HepG2 (cell line): ENCODE data around the gene GABRP.

Source experiments
- BCL6 ChIP-seq: IDR thresholded peaks from 2 replicates; pipeline ENCODE4 v1.6.1; 2016; ENCODE audit warnings: missing genetic modification reagents, missing compliant biosample characterization
- KLF6 ChIP-seq: IDR thresholded peaks from 2 replicates; pipeline ENCODE4 v1.8.0; 2016; ENCODE audit warnings: missing biosample characterization, missing genetic modification reagents
- POLR2A ChIP-seq, 2 experiments: IDR thresholded peaks; 2 replicates each; pipeline ENCODE4 v1.6.1; 2011; ENCODE audit warnings: low read depth in 2 of 2, low read length in 2 of 2, mild to moderate bottlenecking in 1 of 2, moderate library complexity in 1 of 2; ENCODE audit not compliant: insufficient read depth in 1 of 2
- TF ChIP-seq, protein P1 (sequence below): sonication (generic); formaldehyde crosslinking; conservative IDR thresholded peaks from 2 replicates; pipeline ENCODE4 v1.4.0; 2020; ENCODE audit warnings: missing genetic modification reagents

GRCh38 chr5:170752257-170753215 lies 31.0 kb upstream of the GABRP start:
- TF ChIP-seq KLF6 (CRISPR knock-in tag) (no peak), POLR2A (IDR thresholded peaks at IDR 0.05; ENCODE audit: insufficient read depth in 1 of 2, low read depth in 2 of 2, low read length in 2 of 2) (no peak), BCL6 (no peak)
- TF ChIP-seq, protein P1, sequence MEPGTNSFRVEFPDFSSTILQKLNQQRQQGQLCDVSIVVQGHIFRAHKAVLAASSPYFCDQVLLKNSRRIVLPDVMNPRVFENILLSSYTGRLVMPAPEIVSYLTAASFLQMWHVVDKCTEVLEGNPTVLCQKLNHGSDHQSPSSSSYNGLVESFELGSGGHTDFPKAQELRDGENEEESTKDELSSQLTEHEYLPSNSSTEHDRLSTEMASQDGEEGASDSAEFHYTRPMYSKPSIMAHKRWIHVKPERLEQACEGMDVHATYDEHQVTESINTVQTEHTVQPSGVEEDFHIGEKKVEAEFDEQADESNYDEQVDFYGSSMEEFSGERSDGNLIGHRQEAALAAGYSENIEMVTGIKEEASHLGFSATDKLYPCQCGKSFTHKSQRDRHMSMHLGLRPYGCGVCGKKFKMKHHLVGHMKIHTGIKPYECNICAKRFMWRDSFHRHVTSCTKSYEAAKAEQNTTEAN (CRISPR knock-in tag), result no peak
